K562 (cell line): ENCODE results near the gene ANXA3. TPM values are rescaled to one million over a fixed set of nuclear protein-coding genes. Genes with fewer than 3 reads are reported as not detected.
A peak's percentile ranks its signal among the peaks of the same experiment; 100 is the strongest.

Experiments
- MAFG ChIP-seq: fragments of 450-650 bp; conservative IDR thresholded peaks from 2 replicates; pipeline ENCODE4 v1.6.1; 2016; ENCODE audit warnings: missing genetic modification characterization, missing compliant biosample characterization
- NFATC3 ChIP-seq: fragments of 450-650 bp; IDR thresholded peaks from 2 replicates; pipeline ENCODE4 v1.6.1; 2017; ENCODE audit warnings: mild to moderate bottlenecking
- NFIC ChIP-seq: fragments of 450-650 bp; IDR thresholded peaks from 2 replicates; pipeline ENCODE4 v1.6.1; 2017; ENCODE audit warnings: mild to moderate bottlenecking, inconsistent platforms
- POU5F1 ChIP-seq: fragments of 150-350 bp; IDR thresholded peaks from 2 replicates; pipeline ENCODE4 v1.6.1; 2014; ENCODE audit warnings: borderline replicate concordance, low read length, low read depth, mild to moderate bottlenecking; ENCODE audit not compliant: partially characterized antibody
- SMARCA4 ChIP-seq: fragments of 450-650 bp; IDR thresholded peaks from 2 replicates; pipeline ENCODE4 v1.6.1; 2016
- SRSF1 ChIP-seq: fragments of 200-400 bp; formaldehyde crosslinking; IDR thresholded peaks from 2 replicates; pipeline ENCODE4 v1.6.1; 2017; ENCODE audit warnings: mild to moderate bottlenecking, low read depth, low read length, moderate library complexity
- XRCC4 ChIP-seq: IDR thresholded peaks from one replicate; pipeline ENCODE4 v1.6.1; 2011; ENCODE audit not compliant: insufficient read depth, insufficient read length; ENCODE audit errors: extremely low read depth
- ZNF224 ChIP-seq: sonication (generic); formaldehyde crosslinking; IDR thresholded peaks from 2 replicates; pipeline ENCODE4 v1.8.0; 2022; ENCODE audit warnings: mild to moderate bottlenecking, missing genetic modification reagents
- ZNF584 ChIP-seq: fragments of 200-800 bp; sonication (Bioruptor generic); IDR thresholded peaks from 2 replicates; pipeline ENCODE4 v1.6.1; 2016; ENCODE audit warnings: low read depth, mild to moderate bottlenecking, missing genetic modification characterization, missing compliant biosample characterization
- ZNF766 ChIP-seq: fragments of 200-800 bp; sonication (Bioruptor generic); conservative IDR thresholded peaks from 2 replicates; pipeline ENCODE4 v1.6.1; 2016; ENCODE audit warnings: missing genetic modification characterization, missing compliant biosample characterization
- polyA plus RNA-seq, 8 experiments: library from polyadenylated mRNA; depleted of rRNA in 4 of 8; stranded (reverse) in 5 of 8; unstranded in 3 of 8; fragments of >200 nt; fragmentation: Nextera tagmentation in 2 of 8; fragmentation: Illumina TruSeq in 1 of 8; extraction: Ambion mirVana in 2 of 8; extraction: Trizol in 1 of 8; gene quantifications; 2 replicates each; pipeline versions ENCODE4 v1.2.1 to v1.2.3, GENCODE V29; 2011 to 2014; ENCODE audit warnings: inconsistent platforms in 1 of 8, missing spikeins in 1 of 8
- total RNA-seq, 7 experiments: library from RNA; depleted of rRNA in 6 of 7; stranded (reverse); fragments of >200 nt in 6 of 7; fragmentation: Illumina TruSeq in 2 of 7; extraction: Trizol in 2 of 7; gene quantifications; 2 replicates each; pipeline versions ENCODE4 v1.2.1 to v1.2.3, GENCODE V29; 2011 to 2021; ENCODE audit warnings: low replicate concordance in 1 of 7
- TF ChIP-seq, protein P1 (sequence below), 2 experiments: fragments of 150-350 bp in 1 of 2; IDR thresholded peaks; 2 replicates each; pipeline ENCODE4 v1.6.1; 2012 to 2016; ENCODE audit warnings: low read depth in 2 of 2, low read length in 2 of 2, mild to moderate bottlenecking in 1 of 2, moderate library complexity in 1 of 2
- TF ChIP-seq, protein P2 (sequence below): fragments of 450-650 bp; conservative IDR thresholded peaks from 2 replicates; pipeline ENCODE4 v1.6.1; 2016; ENCODE audit warnings: missing genetic modification characterization, low read depth, mild to moderate bottlenecking, missing compliant biosample characterization, moderate library complexity
- TF ChIP-seq, protein P3 (sequence below): fragments of 250-450 bp; sonication (Bioruptor Pico); IDR thresholded peaks from 2 replicates; pipeline ENCODE4 v1.5.0; 2020; ENCODE audit warnings: mild to moderate bottlenecking, borderline replicate concordance
- TF ChIP-seq, protein P4 (sequence below): fragments of 450-650 bp; formaldehyde crosslinking; IDR thresholded peaks from 2 replicates; pipeline ENCODE4 v1.4.0; 2020; ENCODE audit warnings: mild to moderate bottlenecking, moderate library complexity
- TF ChIP-seq, protein P5 (sequence below): fragments of 450-650 bp; conservative IDR thresholded peaks from 2 replicates; pipeline ENCODE4 v1.6.1; 2016; ENCODE audit warnings: missing genetic modification characterization, low read depth, mild to moderate bottlenecking, control low read depth, missing compliant biosample characterization
- TF ChIP-seq, protein P6 (sequence below): fragments of 450-650 bp; formaldehyde crosslinking; IDR thresholded peaks from 2 replicates; pipeline ENCODE4 v1.4.0; 2020; ENCODE audit warnings: mild to moderate bottlenecking, moderate library complexity

Gene ANXA3
- total and polyA plus RNA-seq, 9 of the 15 experiments (the other 6 are each of a cell fraction or from before 2014, with no cell fraction given), result 6.3 to 15.5 (median 9.8) TPM

DNA sequence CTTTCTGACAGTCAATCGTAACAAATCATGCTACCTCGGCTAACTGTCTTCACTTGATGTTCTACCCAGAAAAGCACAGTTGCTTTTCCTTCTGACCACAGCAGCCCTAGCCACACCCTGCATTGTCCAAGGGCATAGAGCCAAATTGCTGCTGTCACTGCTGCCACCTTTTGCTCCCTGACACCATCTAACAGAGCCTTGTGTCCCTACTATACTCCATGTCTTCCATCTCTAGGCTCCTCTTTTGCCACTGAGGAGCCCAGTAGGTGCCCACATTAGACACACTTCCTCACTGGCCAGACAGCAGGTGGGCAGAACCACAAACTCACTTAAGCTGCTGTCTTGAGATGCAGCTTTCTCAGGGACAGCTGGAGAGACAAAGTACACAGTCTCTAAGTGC is 91.4 kb downstream of the ANXA3 start (continued):
- TF ChIP-seq, protein P1, sequence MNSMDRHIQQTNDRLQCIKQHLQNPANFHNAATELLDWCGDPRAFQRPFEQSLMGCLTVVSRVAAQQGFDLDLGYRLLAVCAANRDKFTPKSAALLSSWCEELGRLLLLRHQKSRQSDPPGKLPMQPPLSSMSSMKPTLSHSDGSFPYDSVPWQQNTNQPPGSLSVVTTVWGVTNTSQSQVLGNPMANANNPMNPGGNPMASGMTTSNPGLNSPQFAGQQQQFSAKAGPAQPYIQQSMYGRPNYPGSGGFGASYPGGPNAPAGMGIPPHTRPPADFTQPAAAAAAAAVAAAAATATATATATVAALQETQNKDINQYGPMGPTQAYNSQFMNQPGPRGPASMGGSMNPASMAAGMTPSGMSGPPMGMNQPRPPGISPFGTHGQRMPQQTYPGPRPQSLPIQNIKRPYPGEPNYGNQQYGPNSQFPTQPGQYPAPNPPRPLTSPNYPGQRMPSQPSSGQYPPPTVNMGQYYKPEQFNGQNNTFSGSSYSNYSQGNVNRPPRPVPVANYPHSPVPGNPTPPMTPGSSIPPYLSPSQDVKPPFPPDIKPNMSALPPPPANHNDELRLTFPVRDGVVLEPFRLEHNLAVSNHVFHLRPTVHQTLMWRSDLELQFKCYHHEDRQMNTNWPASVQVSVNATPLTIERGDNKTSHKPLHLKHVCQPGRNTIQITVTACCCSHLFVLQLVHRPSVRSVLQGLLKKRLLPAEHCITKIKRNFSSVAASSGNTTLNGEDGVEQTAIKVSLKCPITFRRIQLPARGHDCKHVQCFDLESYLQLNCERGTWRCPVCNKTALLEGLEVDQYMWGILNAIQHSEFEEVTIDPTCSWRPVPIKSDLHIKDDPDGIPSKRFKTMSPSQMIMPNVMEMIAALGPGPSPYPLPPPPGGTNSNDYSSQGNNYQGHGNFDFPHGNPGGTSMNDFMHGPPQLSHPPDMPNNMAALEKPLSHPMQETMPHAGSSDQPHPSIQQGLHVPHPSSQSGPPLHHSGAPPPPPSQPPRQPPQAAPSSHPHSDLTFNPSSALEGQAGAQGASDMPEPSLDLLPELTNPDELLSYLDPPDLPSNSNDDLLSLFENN (IDR thresholded peaks at IDR 0.05; ENCODE audit: low read depth in 2 of 2, low read length in 2 of 2), result no peak
- TF ChIP-seq NFIC (peak; percentile 88), POU5F1 (no peak), ZNF766 (0 out of 2 replicates have a peak, but pooled peaks have one; percentile 15), ZNF224 (CRISPR knock-in tag) (no peak), NFATC3 (no peak), SRSF1 (no peak), SMARCA4 (0 out of 2 replicates have a peak, but pooled peaks have one; percentile 8), MAFG (no peak), XRCC4 (no peak), ZNF584 (no peak)
- TF ChIP-seq, protein P2, sequence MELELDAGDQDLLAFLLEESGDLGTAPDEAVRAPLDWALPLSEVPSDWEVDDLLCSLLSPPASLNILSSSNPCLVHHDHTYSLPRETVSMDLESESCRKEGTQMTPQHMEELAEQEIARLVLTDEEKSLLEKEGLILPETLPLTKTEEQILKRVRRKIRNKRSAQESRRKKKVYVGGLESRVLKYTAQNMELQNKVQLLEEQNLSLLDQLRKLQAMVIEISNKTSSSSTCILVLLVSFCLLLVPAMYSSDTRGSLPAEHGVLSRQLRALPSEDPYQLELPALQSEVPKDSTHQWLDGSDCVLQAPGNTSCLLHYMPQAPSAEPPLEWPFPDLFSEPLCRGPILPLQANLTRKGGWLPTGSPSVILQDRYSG (tag), result no peak
- TF ChIP-seq, protein P3, sequence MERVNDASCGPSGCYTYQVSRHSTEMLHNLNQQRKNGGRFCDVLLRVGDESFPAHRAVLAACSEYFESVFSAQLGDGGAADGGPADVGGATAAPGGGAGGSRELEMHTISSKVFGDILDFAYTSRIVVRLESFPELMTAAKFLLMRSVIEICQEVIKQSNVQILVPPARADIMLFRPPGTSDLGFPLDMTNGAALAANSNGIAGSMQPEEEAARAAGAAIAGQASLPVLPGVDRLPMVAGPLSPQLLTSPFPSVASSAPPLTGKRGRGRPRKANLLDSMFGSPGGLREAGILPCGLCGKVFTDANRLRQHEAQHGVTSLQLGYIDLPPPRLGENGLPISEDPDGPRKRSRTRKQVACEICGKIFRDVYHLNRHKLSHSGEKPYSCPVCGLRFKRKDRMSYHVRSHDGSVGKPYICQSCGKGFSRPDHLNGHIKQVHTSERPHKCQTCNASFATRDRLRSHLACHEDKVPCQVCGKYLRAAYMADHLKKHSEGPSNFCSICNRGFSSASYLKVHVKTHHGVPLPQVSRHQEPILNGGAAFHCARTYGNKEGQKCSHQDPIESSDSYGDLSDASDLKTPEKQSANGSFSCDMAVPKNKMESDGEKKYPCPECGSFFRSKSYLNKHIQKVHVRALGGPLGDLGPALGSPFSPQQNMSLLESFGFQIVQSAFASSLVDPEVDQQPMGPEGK (CRISPR knock-in tag), result no peak
- TF ChIP-seq, protein P4, sequence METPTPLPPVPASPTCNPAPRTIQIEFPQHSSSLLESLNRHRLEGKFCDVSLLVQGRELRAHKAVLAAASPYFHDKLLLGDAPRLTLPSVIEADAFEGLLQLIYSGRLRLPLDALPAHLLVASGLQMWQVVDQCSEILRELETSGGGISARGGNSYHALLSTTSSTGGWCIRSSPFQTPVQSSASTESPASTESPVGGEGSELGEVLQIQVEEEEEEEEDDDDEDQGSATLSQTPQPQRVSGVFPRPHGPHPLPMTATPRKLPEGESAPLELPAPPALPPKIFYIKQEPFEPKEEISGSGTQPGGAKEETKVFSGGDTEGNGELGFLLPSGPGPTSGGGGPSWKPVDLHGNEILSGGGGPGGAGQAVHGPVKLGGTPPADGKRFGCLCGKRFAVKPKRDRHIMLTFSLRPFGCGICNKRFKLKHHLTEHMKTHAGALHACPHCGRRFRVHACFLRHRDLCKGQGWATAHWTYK (CRISPR knock-in tag), result no peak; the same call in 1 of the 2 replicates
- TF ChIP-seq, protein P5, sequence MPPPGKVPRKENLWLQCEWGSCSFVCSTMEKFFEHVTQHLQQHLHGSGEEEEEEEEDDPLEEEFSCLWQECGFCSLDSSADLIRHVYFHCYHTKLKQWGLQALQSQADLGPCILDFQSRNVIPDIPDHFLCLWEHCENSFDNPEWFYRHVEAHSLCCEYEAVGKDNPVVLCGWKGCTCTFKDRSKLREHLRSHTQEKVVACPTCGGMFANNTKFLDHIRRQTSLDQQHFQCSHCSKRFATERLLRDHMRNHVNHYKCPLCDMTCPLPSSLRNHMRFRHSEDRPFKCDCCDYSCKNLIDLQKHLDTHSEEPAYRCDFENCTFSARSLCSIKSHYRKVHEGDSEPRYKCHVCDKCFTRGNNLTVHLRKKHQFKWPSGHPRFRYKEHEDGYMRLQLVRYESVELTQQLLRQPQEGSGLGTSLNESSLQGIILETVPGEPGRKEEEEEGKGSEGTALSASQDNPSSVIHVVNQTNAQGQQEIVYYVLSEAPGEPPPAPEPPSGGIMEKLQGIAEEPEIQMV (tag), result no peak
- TF ChIP-seq, protein P6, sequence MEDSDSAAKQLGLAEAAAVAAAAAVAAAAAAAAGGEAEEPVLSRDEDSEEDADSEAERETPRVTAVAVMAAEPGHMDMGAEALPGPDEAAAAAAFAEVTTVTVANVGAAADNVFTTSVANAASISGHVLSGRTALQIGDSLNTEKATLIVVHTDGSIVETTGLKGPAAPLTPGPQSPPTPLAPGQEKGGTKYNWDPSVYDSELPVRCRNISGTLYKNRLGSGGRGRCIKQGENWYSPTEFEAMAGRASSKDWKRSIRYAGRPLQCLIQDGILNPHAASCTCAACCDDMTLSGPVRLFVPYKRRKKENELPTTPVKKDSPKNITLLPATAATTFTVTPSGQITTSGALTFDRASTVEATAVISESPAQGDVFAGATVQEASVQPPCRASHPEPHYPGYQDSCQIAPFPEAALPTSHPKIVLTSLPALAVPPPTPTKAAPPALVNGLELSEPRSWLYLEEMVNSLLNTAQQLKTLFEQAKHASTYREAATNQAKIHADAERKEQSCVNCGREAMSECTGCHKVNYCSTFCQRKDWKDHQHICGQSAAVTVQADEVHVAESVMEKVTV, result 0 out of 2 replicates have a peak, but pooled peaks have one; percentile 4
